ENCODE measurements around the gene EPHA10. TPM values are rescaled to one million over a fixed set of nuclear protein-coding genes. Genes with fewer than 3 reads are reported as not detected.
"Not testable (repeated sequence)": the region's sequence is repeated elsewhere in the genome, so short reads cannot be mapped to it uniquely, and the experiment has no call there.

The EPHA10 gene
- total RNA-seq, 1 donor from 2014 or later: 0.13 TPM

DNA sequence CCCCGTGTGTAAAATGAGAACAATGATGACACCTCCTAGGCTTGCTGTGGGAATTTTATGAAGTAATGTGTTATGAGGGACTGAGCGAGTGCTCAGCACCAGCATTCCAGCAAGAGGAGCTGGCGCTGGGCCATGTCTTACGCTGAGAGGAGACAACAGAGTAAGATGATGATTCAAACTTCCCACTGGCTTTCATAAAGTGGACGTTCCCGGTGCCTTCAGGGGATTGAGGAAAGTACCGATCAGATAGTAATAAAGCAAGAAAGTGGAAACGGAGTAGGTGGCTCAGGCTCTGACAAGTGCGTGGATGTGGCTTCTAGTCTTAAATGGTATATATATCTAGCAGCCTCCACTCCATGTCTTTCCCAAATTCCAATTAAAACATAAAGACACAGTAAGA lies 23.8 kb downstream of the EPHA10 start:
- intact Hi-C loops (cut with DNase I): no loop called here
- ATAC-seq (ENCODE audit: poor library complexity) (no peak), DNase-seq (no peak)

DNA sequence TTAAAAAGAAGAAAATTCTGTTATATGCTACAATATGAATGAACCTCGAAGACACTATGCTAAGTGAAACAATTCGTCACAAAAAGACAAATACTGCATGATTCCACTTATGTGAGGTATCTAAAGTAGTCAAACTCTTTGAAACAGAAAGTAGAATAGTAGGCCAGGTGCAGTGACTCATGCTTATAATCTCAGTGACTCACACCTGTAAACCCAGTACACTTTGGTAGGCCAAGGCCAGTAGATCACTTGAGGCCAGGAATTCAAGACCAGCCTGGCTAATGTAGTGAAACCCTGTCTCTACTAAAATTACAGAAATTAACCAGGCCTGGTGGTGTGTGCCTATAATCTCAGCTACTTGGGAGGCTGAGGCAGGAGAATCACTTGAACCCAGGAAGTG lies 25.7 kb downstream of the EPHA10 start:
- ATAC-seq (ENCODE audit: poor library complexity) (no peak), DNase-seq (no peak)
- intact Hi-C loops (cut with DNase I): no loop called here

GRCh38 chr1:37738619-37739018 lies 26.3 kb downstream of the EPHA10 start:
- DNase-seq; ATAC-seq (ENCODE audit: poor library complexity); intact Hi-C loops (cut with DNase I): not testable (repeated sequence)

DNA sequence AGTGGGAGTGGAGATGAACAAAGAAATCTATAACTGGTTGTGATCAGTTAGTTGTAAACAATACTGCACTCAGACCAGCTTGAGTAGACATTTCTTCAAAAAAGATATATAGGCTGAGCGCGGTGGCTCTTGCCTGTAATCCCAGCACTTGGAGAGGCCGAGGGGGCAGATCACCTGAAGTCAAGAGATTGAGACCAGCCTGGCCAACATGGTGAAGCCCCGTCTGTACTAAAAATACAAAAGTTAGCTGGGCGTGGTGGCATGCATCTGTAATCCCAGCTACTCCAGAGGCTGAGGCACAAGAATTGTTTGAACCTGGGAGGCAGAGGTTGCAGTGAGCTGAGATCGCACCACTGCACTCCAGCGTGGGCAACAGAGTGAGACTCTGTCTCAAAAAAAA lies 26.9 kb downstream of the EPHA10 start:
- intact Hi-C loops (cut with DNase I); ATAC-seq (ENCODE audit: poor library complexity); DNase-seq: not testable (repeated sequence)

DNA sequence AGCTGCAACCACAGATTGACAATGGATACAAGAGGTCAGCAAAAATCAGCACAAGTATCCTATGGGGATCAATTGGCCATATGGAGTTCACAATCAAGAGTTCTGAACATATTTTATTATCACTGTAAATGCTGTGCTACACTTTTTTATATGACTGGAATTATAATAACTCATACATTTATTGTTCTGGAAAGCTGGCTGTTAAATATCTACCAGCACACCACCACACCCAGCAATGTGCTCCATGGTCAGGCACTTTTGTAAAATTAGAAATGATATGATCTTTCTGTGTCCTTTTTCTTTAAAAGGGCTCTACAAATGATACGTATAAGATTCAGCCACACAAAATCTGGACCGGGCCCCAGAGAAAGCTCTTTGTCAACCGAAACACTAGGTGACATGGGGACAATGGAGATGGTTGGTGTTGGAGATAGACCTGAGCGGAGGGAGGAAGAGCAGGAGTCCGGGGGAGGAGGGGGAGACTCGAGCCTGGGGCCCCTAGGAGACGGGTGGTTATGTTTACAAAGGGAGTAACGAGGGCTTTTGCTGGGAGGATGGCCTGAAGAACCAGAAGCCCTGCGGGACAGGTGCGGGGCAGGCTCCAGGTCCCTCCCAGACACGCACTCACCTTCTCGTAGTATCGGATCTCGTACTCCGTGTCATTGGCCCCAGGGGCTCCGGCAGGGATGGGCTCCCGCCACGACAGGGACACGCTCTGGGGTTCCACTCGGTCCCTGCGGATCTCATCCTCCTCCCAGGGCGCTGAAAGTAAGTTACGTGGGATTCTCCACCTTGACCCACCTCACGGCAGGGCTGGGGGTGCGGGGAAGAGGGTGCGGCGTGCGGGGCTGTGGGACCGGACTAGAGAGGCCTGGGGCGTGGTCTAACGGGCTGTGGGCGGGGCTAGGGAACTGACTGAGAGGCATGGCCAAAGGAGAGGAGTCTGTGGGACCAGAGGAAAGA lies 30.0 kb downstream of the EPHA10 start:
- intact Hi-C loops (cut with DNase I): no loop called here

GRCh38 chr1:37732111-37732780 lies 32.7 kb downstream of the EPHA10 start:
- DNase-seq (no peak), ATAC-seq (ENCODE audit: poor library complexity) (no peak)
- intact Hi-C loops (cut with DNase I): no loop called here

More for the DNA sequence above, 30.0 kb downstream of the EPHA10 start:
- DNase-seq: no peak
- no peak for ATAC-seq (ENCODE audit: poor library complexity)

- intact Hi-C loops (cut with DNase I): no loop called here
- ATAC-seq (ENCODE audit: poor library complexity) (no peak), DNase-seq (no peak)
Observed at GRCh38 chr1:37731312-37732019, 33.5 kb downstream of the EPHA10 start.

- ATAC-seq (ENCODE audit: poor library complexity): no peak
- no peak for DNase-seq
- intact Hi-C loops (cut with DNase I): no loop called here
Observed at GRCh38 chr1:37730376-37730775, 34.5 kb downstream of the EPHA10 start.

GRCh38 chr1:37728416-37728815 lies 36.5 kb downstream of the EPHA10 start:
- DNase-seq (no peak), ATAC-seq (ENCODE audit: poor library complexity) (no peak)

GRCh38 chr1:37726751-37727585 lies 38.0 kb downstream of the EPHA10 start:
- no peak for ATAC-seq (ENCODE audit: poor library complexity)
- intact Hi-C loops (cut with DNase I): no loop called here
- DNase-seq: no peak

More at GRCh38 chr1:37728416-37728815, 36.5 kb downstream of the EPHA10 start:
- intact Hi-C loops (cut with DNase I): no loop called here

- DNase-seq (no peak), ATAC-seq (ENCODE audit: poor library complexity) (no peak)
- intact Hi-C loops (cut with DNase I): no loop called here
Observed at GRCh38 chr1:37725851-37726613, 38.9 kb downstream of the EPHA10 start.

DNA sequence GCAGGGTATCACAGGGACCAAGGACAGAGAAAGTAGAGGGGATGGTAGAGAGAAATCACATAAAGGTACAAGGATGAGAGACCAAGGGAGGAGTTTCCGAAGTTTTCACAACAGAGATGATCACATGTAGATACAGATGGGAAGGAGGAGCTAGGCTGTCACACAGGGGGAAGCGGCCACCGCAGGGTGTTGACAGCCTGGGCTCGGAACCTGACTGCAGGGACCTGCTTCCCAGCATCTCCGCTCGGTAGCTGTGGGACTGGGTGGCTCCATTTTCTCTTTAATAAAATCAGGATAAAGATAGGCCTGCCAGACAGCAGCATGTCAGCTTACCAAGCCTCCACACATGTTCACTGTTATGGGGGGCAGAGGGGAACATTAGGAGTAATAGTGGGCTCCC lies 40.3 kb downstream of the EPHA10 start:
- no peak for ATAC-seq (ENCODE audit: poor library complexity)
- no peak for DNase-seq
- intact Hi-C loops (cut with DNase I): no loop called here

DNA sequence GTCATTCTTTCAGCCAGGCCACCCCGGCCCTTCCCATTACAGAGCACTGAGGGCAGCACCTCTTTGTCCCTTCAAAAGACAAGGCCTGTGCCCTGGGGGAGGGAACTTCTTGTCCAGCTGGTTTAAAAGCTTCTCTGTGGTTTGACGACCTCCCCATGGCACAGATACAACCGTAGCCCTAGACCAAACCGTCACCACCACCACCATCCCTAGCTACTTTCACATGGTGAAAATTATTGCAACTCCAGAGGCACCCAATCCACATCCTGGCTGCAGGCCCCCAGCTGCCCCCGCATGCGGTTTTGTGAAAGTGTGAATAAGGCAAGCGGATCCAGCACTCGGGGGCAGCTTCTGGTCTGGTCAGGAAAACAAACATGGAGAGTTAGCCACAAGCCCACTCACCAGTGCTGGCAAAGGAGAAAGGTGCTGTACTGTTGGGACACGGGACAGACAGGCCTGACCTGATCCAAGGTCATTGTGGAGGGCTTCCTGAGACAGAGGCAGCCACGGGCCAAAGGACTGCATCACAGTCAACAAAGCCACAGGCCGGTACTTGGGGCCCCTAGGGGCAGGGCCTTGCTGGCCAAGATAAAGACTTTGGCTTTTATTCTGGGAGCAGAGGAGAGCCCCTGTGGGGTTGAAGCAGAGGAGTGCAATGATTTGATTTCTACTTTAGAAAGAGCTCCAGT lies 41.4 kb downstream of the EPHA10 start:
- no peak for ATAC-seq (ENCODE audit: poor library complexity)
- intact Hi-C loops (cut with DNase I): no loop called here

GRCh38 chr1:37723072-37723389 lies 41.9 kb downstream of the EPHA10 start:
- intact Hi-C loops (cut with DNase I): no loop called here
- DNase-seq (no peak), ATAC-seq (ENCODE audit: poor library complexity) (no peak)

More for the DNA sequence above, 41.4 kb downstream of the EPHA10 start:
- DNase-seq: no peak

DNA sequence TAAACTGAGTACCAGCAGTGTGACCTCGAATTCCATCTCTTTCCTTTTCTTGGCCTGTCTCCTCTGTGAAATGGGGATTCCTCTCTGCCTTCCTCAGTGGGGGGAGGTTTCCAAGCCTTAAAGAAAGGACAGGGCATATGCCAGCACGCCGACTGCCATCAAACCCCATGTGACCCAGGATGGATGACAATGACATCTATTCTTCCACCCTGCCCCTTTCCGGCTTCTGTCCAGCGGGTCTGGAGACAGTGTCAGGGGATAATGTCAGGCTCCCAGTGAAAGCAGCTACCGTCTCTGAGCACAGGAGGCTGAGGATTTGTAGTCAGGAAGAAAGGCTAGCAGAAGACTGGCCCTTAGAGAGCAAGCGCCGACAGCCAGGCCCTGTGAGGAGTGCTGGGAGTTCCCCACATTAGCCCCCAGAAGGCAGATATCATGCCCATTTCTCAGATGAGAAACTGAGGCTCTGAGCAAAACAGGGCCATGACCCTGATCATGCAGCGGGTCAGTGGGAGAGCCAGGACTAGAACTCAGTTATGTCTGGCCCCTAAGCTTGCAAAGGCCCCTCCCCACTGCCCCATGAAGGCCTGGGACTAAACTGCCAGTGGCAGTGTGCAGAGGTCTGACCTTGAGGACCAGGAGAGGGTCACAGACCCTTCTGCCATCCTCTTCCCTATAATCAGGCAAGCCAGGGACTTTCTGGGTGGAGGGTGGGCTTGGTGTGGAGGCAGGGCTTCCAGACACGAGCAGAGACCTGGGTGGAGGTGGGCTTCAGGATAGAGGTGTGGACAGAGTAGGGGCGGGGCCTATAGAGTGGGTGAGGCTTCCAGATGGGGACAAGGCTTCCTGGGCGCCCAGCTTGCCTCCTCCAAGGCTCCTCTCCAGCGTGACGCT lies 42.5 kb downstream of the EPHA10 start:
- ATAC-seq (ENCODE audit: poor library complexity): no peak
- DNase-seq: no peak
- intact Hi-C loops (cut with DNase I): no loop called here

GRCh38 chr1:37721565-37721964 lies 43.4 kb downstream of the EPHA10 start:
- DNase-seq (no peak), ATAC-seq (ENCODE audit: poor library complexity) (no peak)
- intact Hi-C loops (cut with DNase I): no loop called here
